HepG2 (cell line): ENCODE measurements around the gene ART1. TPM values are rescaled to one million over a fixed set of nuclear protein-coding genes. Genes with fewer than 3 reads are reported as not detected.

Experiments
- AKAP8 ChIP-seq: sonication (generic); formaldehyde crosslinking; IDR thresholded peaks from 2 replicates; pipeline ENCODE4 v1.5.1; 2020; ENCODE audit warnings: mild to moderate bottlenecking, missing genetic modification reagents
- EZH2 ChIP-seq: conservative IDR thresholded peaks from 2 replicates; pipeline ENCODE4 v1.6.1; 2012; ENCODE audit warnings: mild to moderate bottlenecking, low read depth, low read length, moderate library complexity
- FOSL1 ChIP-seq: sonication (generic); formaldehyde crosslinking; IDR thresholded peaks from 2 replicates; pipeline ENCODE4 v1.9.0; 2021; ENCODE audit warnings: missing genetic modification reagents, borderline replicate concordance
- GABPA ChIP-seq, 2 experiments: IDR thresholded peaks; 2 replicates each; pipeline ENCODE4 v1.6.1; 2011 to 2016; ENCODE audit warnings: low read depth in 2 of 2, low read length in 1 of 2, missing biosample characterization in 1 of 2, missing genetic modification characterization in 1 of 2
- IRF9 ChIP-seq: sonication (generic); formaldehyde crosslinking; IDR thresholded peaks from 2 replicates; pipeline ENCODE4 v1.8.0; 2022; ENCODE audit warnings: missing genetic modification reagents, mild to moderate bottlenecking, borderline replicate concordance
- KDM5B ChIP-seq: sonication (generic); formaldehyde crosslinking; IDR thresholded peaks from 2 replicates; pipeline ENCODE4 v1.4.0; 2020; ENCODE audit warnings: missing genetic modification reagents, mild to moderate bottlenecking, borderline replicate concordance
- KLF11 ChIP-seq: IDR thresholded peaks from 2 replicates; pipeline ENCODE4 v1.6.1; 2016; ENCODE audit warnings: missing compliant biosample characterization
- NAIF1 ChIP-seq: sonication (generic); formaldehyde crosslinking; IDR thresholded peaks from 2 replicates; pipeline ENCODE4 v1.5.0; 2020; ENCODE audit warnings: mild to moderate bottlenecking, missing genetic modification reagents, borderline replicate concordance
- NCOA1 ChIP-seq: sonication (generic); formaldehyde crosslinking; IDR thresholded peaks from 2 replicates; pipeline ENCODE4 v1.9.0; 2021; ENCODE audit warnings: missing genetic modification reagents
- NR0B2 ChIP-seq: sonication (generic); formaldehyde crosslinking; IDR thresholded peaks from 2 replicates; pipeline ENCODE4 v1.4.0; 2020; ENCODE audit warnings: mild to moderate bottlenecking, missing genetic modification reagents
- NRL ChIP-seq: sonication (generic); formaldehyde crosslinking; IDR thresholded peaks from 2 replicates; pipeline ENCODE4 v1.5.0; 2020; ENCODE audit warnings: missing genetic modification reagents, mild to moderate bottlenecking, moderate library complexity, borderline replicate concordance
- SMAD9 ChIP-seq: sonication (generic); formaldehyde crosslinking; IDR thresholded peaks from 2 replicates; pipeline ENCODE4 v1.5.1; 2020; ENCODE audit warnings: mild to moderate bottlenecking, missing genetic modification reagents
- TARDBP ChIP-seq: sonication (generic); formaldehyde crosslinking; IDR thresholded peaks from 2 replicates; pipeline ENCODE4 v1.8.0; 2022; ENCODE audit warnings: mild to moderate bottlenecking, missing genetic modification reagents
- THRA ChIP-seq: sonication (generic); formaldehyde crosslinking; IDR thresholded peaks from 2 replicates; pipeline ENCODE4 v1.4.0; 2020; ENCODE audit warnings: missing genetic modification reagents, borderline replicate concordance
- TP53 ChIP-seq: sonication (generic); formaldehyde crosslinking; conservative IDR thresholded peaks from 2 replicates; pipeline ENCODE4 v1.4.0; 2020; ENCODE audit warnings: missing genetic modification reagents
- ZBTB38 ChIP-seq: sonication (generic); formaldehyde crosslinking; IDR thresholded peaks from 2 replicates; pipeline ENCODE4 v1.5.1; 2020; ENCODE audit warnings: mild to moderate bottlenecking, missing genetic modification reagents
- ZKSCAN1 ChIP-seq: fragments of 150-350 bp; IDR thresholded peaks from 2 replicates; pipeline ENCODE4 v1.6.1; 2014; ENCODE audit warnings: low read length
- ZNF232 ChIP-seq: sonication (generic); formaldehyde crosslinking; IDR thresholded peaks from 2 replicates; pipeline ENCODE4 v1.4.0; 2020; ENCODE audit warnings: missing genetic modification reagents, borderline replicate concordance
- ZNF234 ChIP-seq: sonication (generic); formaldehyde crosslinking; conservative IDR thresholded peaks from 2 replicates; pipeline ENCODE4 v1.5.1; 2020; ENCODE audit warnings: mild to moderate bottlenecking, missing genetic modification reagents
- ZNF510 ChIP-seq: sonication (generic); formaldehyde crosslinking; IDR thresholded peaks from 2 replicates; pipeline ENCODE4 v1.4.0; 2020; ENCODE audit warnings: low read depth, mild to moderate bottlenecking, missing genetic modification reagents
- ZNF703 ChIP-seq: sonication (generic); formaldehyde crosslinking; IDR thresholded peaks from 2 replicates; pipeline ENCODE4 v1.5.1; 2020; ENCODE audit warnings: missing genetic modification reagents, mild to moderate bottlenecking, moderate library complexity, borderline replicate concordance
- polyA plus RNA-seq, 8 experiments: library from polyadenylated mRNA; depleted of rRNA in 3 of 8; stranded (reverse) in 7 of 8; unstranded in 1 of 8; fragments of >200 nt; fragmentation: Illumina TruSeq in 4 of 8; extraction: Trizol in 4 of 8; gene quantifications; 2 replicates each; pipeline versions ENCODE4 v1.2.1 to v1.2.3, GENCODE V29; 2011 to 2016; ENCODE audit warnings: low read depth in 4 of 8, missing spikeins in 1 of 8, mixed read lengths in 1 of 8; ENCODE audit not compliant: insufficient read depth in 1 of 8
- total RNA-seq, 5 experiments: library from RNA; depleted of rRNA; stranded (reverse); fragments of >200 nt; fragmentation: Illumina TruSeq; extraction: Trizol; gene quantifications; 2 replicates each; pipeline ENCODE4 v1.2.3, GENCODE V29; 2016; ENCODE audit warnings: low read depth in 1 of 5
- TF ChIP-seq, protein P1 (sequence below): sonication (generic); formaldehyde crosslinking; conservative IDR thresholded peaks from 2 replicates; pipeline ENCODE4 v1.8.0; 2022; ENCODE audit warnings: missing genetic modification reagents
- TF ChIP-seq, protein P2 (sequence below): sonication (generic); formaldehyde crosslinking; IDR thresholded peaks from 2 replicates; pipeline ENCODE4 v1.4.0; 2020; ENCODE audit warnings: missing genetic modification reagents; ENCODE audit errors: not compliant biosample characterization

The ART1 gene
- total and polyA plus RNA-seq, 2 of the 13 experiments (the other 11 are each of a cell fraction or from before 2014, with no cell fraction given) = not detected

- TF ChIP-seq NR0B2 (CRISPR knock-in tag) = no peak
- no peak for TF ChIP-seq GABPA (IDR thresholded peaks at IDR 0.05; ENCODE audit: low read depth, low read length)
- no peak for TF ChIP-seq GABPA (CRISPR knock-in tag; IDR thresholded peaks at IDR 0.05; ENCODE audit: low read depth)
- TF ChIP-seq SMAD9 (CRISPR knock-in tag) = no peak
- no peak for TF ChIP-seq ZNF703 (CRISPR knock-in tag)
- TF ChIP-seq KLF11 (CRISPR knock-in tag) = no peak
- no peak for TF ChIP-seq EZH2
- TF ChIP-seq TP53 (CRISPR knock-in tag) = no peak
- TF ChIP-seq NCOA1 = no peak
- no peak for TF ChIP-seq FOSL1 (CRISPR knock-in tag)
- no peak for TF ChIP-seq AKAP8 (CRISPR knock-in tag)
- 0 out of 2 replicates have a peak, but pooled peaks have one; percentile 41 for TF ChIP-seq TARDBP (CRISPR knock-in tag)
- TF ChIP-seq, protein P1, sequence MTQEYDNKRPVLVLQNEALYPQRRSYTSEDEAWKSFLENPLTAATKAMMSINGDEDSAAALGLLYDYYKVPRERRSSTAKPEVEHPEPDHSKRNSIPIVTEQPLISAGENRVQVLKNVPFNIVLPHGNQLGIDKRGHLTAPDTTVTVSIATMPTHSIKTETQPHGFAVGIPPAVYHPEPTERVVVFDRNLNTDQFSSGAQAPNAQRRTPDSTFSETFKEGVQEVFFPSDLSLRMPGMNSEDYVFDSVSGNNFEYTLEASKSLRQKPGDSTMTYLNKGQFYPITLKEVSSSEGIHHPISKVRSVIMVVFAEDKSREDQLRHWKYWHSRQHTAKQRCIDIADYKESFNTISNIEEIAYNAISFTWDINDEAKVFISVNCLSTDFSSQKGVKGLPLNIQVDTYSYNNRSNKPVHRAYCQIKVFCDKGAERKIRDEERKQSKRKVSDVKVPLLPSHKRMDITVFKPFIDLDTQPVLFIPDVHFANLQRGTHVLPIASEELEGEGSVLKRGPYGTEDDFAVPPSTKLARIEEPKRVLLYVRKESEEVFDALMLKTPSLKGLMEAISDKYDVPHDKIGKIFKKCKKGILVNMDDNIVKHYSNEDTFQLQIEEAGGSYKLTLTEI (CRISPR knock-in tag) = no peak
- TF ChIP-seq ZBTB38 (CRISPR knock-in tag) = peak; percentile 29; the same call in 1 of the 2 replicates
- TF ChIP-seq, protein P2, sequence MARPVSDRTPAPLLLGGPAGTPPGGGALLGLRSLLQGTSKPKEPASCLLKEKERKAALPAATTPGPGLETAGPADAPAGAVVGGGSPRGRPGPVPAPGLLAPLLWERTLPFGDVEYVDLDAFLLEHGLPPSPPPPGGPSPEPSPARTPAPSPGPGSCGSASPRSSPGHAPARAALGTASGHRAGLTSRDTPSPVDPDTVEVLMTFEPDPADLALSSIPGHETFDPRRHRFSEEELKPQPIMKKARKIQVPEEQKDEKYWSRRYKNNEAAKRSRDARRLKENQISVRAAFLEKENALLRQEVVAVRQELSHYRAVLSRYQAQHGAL (CRISPR knock-in tag) = no peak
- TF ChIP-seq ZNF510 (CRISPR knock-in tag) = no peak
- peak; percentile 40; the same call in 1 of the 2 replicates for TF ChIP-seq THRA
- peak; percentile 67; the same call in 1 of the 2 replicates for TF ChIP-seq ZNF232 (CRISPR knock-in tag)
- TF ChIP-seq ZKSCAN1 = no peak
- no peak for TF ChIP-seq NAIF1 (CRISPR knock-in tag)
- no peak for TF ChIP-seq NRL (CRISPR knock-in tag)
- no peak for TF ChIP-seq ZNF234
- TF ChIP-seq KDM5B = no peak
- no peak for TF ChIP-seq IRF9
Measured at GRCh38 chr11:3642071-3642951, 2.6 kb upstream of the ART1 start (continued).
